Hepatocyte (in vitro differentiated cells): ENCODE measurements around the gene AXIN1.

Experiments
- EZH2 ChIP-seq: fragments of 200-600 bp; sonication (generic); IDR thresholded peaks from 2 replicates; pipeline ENCODE4 v1.6.1; 2016; ENCODE audit warnings: antibody characterized with exemption, mild to moderate bottlenecking, borderline replicate concordance
- EZH2phosphoT487 ChIP-seq: fragments of 200-600 bp; sonication (generic); IDR thresholded peaks from one replicate; pipeline ENCODE4 v1.6.1; 2018; ENCODE audit warnings: antibody characterized with exemption, mild to moderate bottlenecking, low read depth, moderate library complexity; ENCODE audit not compliant: unreplicated experiment, severe bottlenecking
- TF ChIP-seq, protein P1 (sequence below): fragments of 200-600 bp; sonication (generic); IDR thresholded peaks from 2 replicates; pipeline ENCODE4 v1.5.1; 2016; ENCODE audit warnings: antibody characterized with exemption, mild to moderate bottlenecking; ENCODE audit not compliant: poor library complexity

DNA sequence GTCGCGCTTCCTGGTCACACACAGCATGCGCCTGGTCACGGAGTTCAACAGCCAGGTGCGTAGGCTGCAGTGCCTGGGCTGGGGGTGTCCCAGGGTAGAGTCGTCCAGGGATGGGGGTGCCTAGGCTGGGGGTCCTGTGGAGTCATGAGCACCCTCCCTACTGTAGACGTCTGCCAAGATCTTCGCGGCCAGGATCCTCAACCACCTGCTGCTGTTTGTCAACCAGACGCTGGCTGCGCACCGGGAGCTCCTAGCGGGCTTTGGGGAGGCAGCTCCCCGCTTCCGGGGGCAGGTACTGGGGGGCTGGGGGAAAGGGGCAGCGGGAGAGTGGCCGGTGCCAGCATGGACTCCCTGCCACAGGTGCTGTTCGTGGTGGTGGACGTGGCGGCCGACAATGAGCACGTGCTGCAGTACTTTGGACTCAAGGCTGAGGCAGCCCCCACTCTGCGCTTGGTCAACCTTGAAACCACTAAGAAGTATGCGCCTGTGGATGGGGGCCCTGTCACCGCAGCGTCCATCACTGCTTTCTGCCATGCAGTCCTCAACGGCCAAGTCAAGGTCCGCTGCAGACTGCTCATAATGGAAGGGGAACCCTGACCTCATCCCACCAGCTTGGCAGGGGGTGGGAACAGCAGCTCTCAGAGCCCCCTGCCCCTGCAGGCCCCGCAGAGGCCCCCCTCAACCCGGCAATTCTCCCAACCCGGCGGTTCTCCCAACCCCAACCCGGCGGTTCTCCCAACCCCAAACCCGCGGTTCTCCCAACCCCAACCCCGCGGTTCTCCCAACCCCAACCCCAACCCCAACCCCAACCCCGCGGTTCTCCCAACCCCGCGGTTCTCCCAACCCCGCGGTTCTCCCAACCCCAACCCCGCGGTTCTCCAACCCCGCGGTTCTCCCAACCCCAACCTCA lies 67.1 kb downstream of the AXIN1 start:
- TF ChIP-seq, protein P1, sequence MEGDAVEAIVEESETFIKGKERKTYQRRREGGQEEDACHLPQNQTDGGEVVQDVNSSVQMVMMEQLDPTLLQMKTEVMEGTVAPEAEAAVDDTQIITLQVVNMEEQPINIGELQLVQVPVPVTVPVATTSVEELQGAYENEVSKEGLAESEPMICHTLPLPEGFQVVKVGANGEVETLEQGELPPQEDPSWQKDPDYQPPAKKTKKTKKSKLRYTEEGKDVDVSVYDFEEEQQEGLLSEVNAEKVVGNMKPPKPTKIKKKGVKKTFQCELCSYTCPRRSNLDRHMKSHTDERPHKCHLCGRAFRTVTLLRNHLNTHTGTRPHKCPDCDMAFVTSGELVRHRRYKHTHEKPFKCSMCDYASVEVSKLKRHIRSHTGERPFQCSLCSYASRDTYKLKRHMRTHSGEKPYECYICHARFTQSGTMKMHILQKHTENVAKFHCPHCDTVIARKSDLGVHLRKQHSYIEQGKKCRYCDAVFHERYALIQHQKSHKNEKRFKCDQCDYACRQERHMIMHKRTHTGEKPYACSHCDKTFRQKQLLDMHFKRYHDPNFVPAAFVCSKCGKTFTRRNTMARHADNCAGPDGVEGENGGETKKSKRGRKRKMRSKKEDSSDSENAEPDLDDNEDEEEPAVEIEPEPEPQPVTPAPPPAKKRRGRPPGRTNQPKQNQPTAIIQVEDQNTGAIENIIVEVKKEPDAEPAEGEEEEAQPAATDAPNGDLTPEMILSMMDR = no peak
- TF ChIP-seq EZH2 (no peak), EZH2phosphoT487 (no peak)
